Measurements from ENCODE around the gene GRHL3. TPM values are rescaled to one million over a fixed set of nuclear protein-coding genes. Genes with fewer than 3 reads are reported as not detected.

Gene GRHL3
- total RNA-seq, 1 donor from 2014 or later, result 1.5 TPM

DNA sequence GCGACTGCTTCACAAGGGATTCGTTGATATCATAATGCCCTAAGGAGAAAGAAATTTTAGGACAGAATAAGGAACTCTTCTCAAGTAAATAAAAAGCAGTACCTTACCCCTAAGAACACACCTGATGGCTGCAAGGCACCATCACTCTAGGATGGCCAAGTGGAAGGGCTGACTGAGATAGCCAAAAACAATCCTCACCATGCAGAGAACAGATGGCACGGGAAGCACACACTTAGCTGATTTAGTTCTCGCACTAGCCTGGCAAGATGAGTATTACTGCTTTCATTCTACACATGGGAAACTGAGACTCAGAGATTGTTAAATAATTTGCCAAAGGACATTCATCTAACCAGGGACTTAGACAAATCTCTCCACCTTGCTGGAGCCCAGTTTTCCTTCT lies 50.6 kb downstream of the GRHL3 start:
- no peak for DNase-seq (ENCODE audit: low spot score)
- Mint-ChIP-seq H3K27ac (peak overlapping the region; percentile 24), H3K4me3 (no peak overlapping the region), H3K4me1 (peaks cover 36% of the 10 kb centered on the region), H3K36me3 (peaks cover 3% of the 10 kb centered on the region), H3K9me3 (no peaks in the 10 kb centered on the region), H3K27me3 (ENCODE audit: insufficient read depth, low read depth) (peaks cover 11% of the 10 kb centered on the region)
- no peak overlapping the region for H2AFZ ChIP-seq (replicated peaks)
- H3K4me2 ChIP-seq, result no peak overlapping the region
- H3F3A ChIP-seq (ENCODE audit: low read depth), result peaks cover 17% of the 10 kb centered on the region
- no peaks in the 10 kb centered on the region for H3K9me3 ChIP-seq (ENCODE audit: low read depth)
- TF ChIP-seq, protein P1, sequence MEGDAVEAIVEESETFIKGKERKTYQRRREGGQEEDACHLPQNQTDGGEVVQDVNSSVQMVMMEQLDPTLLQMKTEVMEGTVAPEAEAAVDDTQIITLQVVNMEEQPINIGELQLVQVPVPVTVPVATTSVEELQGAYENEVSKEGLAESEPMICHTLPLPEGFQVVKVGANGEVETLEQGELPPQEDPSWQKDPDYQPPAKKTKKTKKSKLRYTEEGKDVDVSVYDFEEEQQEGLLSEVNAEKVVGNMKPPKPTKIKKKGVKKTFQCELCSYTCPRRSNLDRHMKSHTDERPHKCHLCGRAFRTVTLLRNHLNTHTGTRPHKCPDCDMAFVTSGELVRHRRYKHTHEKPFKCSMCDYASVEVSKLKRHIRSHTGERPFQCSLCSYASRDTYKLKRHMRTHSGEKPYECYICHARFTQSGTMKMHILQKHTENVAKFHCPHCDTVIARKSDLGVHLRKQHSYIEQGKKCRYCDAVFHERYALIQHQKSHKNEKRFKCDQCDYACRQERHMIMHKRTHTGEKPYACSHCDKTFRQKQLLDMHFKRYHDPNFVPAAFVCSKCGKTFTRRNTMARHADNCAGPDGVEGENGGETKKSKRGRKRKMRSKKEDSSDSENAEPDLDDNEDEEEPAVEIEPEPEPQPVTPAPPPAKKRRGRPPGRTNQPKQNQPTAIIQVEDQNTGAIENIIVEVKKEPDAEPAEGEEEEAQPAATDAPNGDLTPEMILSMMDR (IDR thresholded peaks at IDR 0.05), result no peak
- TF ChIP-seq EZH2phosphoT487 (IDR thresholded peaks at IDR 0.05), result no peak
- TF ChIP-seq EZH2 (IDR thresholded peaks at IDR 0.05), result no peak
- H3K4me3 ChIP-seq, result no peak overlapping the region
- no peaks in the 10 kb centered on the region for H3K27me3 ChIP-seq
- no peak overlapping the region for H3K27ac ChIP-seq
- H4K20me1 ChIP-seq (ENCODE audit: low read depth), result no peaks in the 10 kb centered on the region
- no peaks in the 10 kb centered on the region for H3K36me3 ChIP-seq
- H3K4me1 ChIP-seq, result peaks cover 47% of the 10 kb centered on the region
- H3K9ac ChIP-seq, result no peak overlapping the region
- no peaks in the 10 kb centered on the region for H3K79me2 ChIP-seq (ENCODE audit: low read depth)

DNA sequence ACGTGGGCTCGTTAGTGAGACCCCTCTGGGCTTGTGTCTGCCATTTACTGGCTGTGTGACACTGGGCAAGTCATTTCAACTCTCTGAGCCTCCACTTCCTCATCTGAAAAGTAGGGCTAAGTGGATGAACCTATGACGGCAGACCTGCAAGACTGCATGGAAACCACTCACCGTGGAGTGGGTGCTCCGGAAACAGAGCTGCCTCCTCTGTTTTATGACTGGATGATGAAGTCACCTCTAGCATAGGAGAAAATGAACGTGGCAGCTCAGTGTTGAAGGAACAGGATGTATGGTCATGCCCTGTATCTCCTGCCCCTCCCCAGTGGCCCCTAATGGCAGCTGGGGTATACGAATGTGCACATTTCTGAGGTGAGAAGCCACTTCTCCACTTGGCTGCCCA lies 53.9 kb downstream of the GRHL3 start:
- Histone ChIP-seq H3K4me1 (peaks cover 48% of the 10 kb centered on the region), H3K4me3 (no peak overlapping the region), H4K20me1 (ENCODE audit: low read depth) (no peaks in the 10 kb centered on the region), H3K36me3 (no peaks in the 10 kb centered on the region), H3K9ac (no peak overlapping the region), H3F3A (ENCODE audit: low read depth) (peaks cover 27% of the 10 kb centered on the region), H3K4me2 (no peak overlapping the region), H3K9me3 (ENCODE audit: low read depth) (no peaks in the 10 kb centered on the region), H3K79me2 (ENCODE audit: low read depth) (no peaks in the 10 kb centered on the region), H3K27ac (no peak overlapping the region), H3K27me3 (no peaks in the 10 kb centered on the region), H2AFZ (replicated peaks) (no peak overlapping the region)
- TF ChIP-seq EZH2phosphoT487 (IDR thresholded peaks at IDR 0.05), result no peak
- TF ChIP-seq, protein P1 (IDR thresholded peaks at IDR 0.05), result no peak
- no peak for DNase-seq (ENCODE audit: low spot score)
- H3K27me3 Mint-ChIP-seq (ENCODE audit: insufficient read depth, low read depth), result peaks cover 7% of the 10 kb centered on the region
- H3K27ac Mint-ChIP-seq, result no peak overlapping the region
- H3K36me3 Mint-ChIP-seq, result no peaks in the 10 kb centered on the region
- peaks cover 48% of the 10 kb centered on the region for H3K4me1 Mint-ChIP-seq
- no peaks in the 10 kb centered on the region for H3K9me3 Mint-ChIP-seq
- H3K4me3 Mint-ChIP-seq, result no peak overlapping the region

DNA sequence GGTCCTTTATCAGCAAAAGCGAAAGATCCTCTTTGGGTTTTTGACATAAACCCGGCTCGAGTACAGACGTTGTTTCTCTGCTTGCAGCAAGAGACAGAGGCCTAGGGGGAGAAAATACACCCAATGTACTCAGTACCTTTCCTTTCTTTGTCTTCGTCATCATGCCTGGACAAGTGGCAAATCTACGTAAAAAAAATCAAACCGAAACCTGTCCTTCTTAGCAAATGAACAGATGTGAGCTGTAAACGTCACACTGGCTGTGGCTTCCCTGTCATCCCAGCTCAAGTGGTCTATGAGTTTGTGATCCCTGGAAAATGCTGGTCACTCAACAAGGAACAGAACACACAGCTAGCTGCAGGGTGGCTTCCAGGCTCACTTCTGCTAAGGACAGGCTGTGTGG lies 54.6 kb downstream of the GRHL3 start:
- no peak overlapping the region for H3K27ac ChIP-seq
- peaks cover 7% of the 10 kb centered on the region for H3K27me3 Mint-ChIP-seq (ENCODE audit: insufficient read depth, low read depth)

More for the DNA sequence above, 54.6 kb downstream of the GRHL3 start:
- Histone ChIP-seq H3K9ac (no peak overlapping the region), H2AFZ (replicated peaks) (no peak overlapping the region), H3K4me1 (peaks cover 48% of the 10 kb centered on the region), H3K4me2 (peak overlapping the region; percentile 31), H3K9me3 (ENCODE audit: low read depth) (no peaks in the 10 kb centered on the region), H3F3A (ENCODE audit: low read depth) (peaks cover 27% of the 10 kb centered on the region), H3K36me3 (no peaks in the 10 kb centered on the region), H3K27me3 (no peaks in the 10 kb centered on the region), H4K20me1 (ENCODE audit: low read depth) (no peaks in the 10 kb centered on the region), H3K79me2 (ENCODE audit: low read depth) (no peaks in the 10 kb centered on the region), H3K4me3 (no peak overlapping the region)
- peaks cover 48% of the 10 kb centered on the region for H3K4me1 Mint-ChIP-seq
- DNase-seq (ENCODE audit: low spot score), result no peak
- H3K9me3 Mint-ChIP-seq, result no peaks in the 10 kb centered on the region
- H3K36me3 Mint-ChIP-seq, result no peaks in the 10 kb centered on the region
- H3K4me3 Mint-ChIP-seq, result no peak overlapping the region
- H3K27ac Mint-ChIP-seq, result peak overlapping the region; percentile 91
- TF ChIP-seq EZH2phosphoT487 (IDR thresholded peaks at IDR 0.05), result no peak
- no peak for TF ChIP-seq EZH2 (IDR thresholded peaks at IDR 0.05)
- TF ChIP-seq, protein P1 (IDR thresholded peaks at IDR 0.05), result no peak

Data from neural progenitor cell (in vitro differentiated cells).